HG03135 (cell line): Measurements from ENCODE around the gene SDK1.
"Not testable (repeated sequence)": the region's sequence is repeated elsewhere in the genome, so short reads cannot be mapped to it uniquely, and the experiment has no call there.

Source experiments
- ATAC-seq: cut with Tn5 transposase; IDR thresholded peaks from one replicate; pipeline ENCODE4 v1.9.1; 2021; ENCODE audit warnings: mild to moderate bottlenecking, moderate library complexity; ENCODE audit not compliant: unreplicated experiment

Gene SDK1

GRCh38 chr7:4225881-4226523 is 925.0 kb downstream of the SDK1 start:
- ATAC-seq: no peak

GRCh38 chr7:4226524-4226882 is 925.5 kb downstream of the SDK1 start:
- no peak for ATAC-seq

- no peak for ATAC-seq
Measured at GRCh38 chr7:4227105-4228010, 926.3 kb downstream of the SDK1 start.

- no peak for ATAC-seq
Measured at GRCh38 chr7:4230352-4230751, 929.3 kb downstream of the SDK1 start.

GRCh38 chr7:4233146-4233545 is 932.1 kb downstream of the SDK1 start:
- no peak for ATAC-seq

GRCh38 chr7:4233621-4234497 is 932.8 kb downstream of the SDK1 start:
- no peak for ATAC-seq

GRCh38 chr7:4234498-4234855 is 933.4 kb downstream of the SDK1 start:
- no peak for ATAC-seq

GRCh38 chr7:4234886-4235285 is 933.8 kb downstream of the SDK1 start:
- no peak for ATAC-seq

- no peak for ATAC-seq
Measured at GRCh38 chr7:4235596-4235995, 934.5 kb downstream of the SDK1 start.

GRCh38 chr7:4236389-4236788 is 935.3 kb downstream of the SDK1 start:
- ATAC-seq: no peak

- not testable (repeated sequence) for ATAC-seq
Measured at GRCh38 chr7:4236873-4237272, 935.8 kb downstream of the SDK1 start.

- no peak for ATAC-seq
Measured at GRCh38 chr7:4237296-4238235, 936.5 kb downstream of the SDK1 start.

- no peak for ATAC-seq
Measured at GRCh38 chr7:4238861-4239260, 937.8 kb downstream of the SDK1 start.

- no peak for ATAC-seq
Measured at GRCh38 chr7:4240042-4240441, 939.0 kb downstream of the SDK1 start.

- no peak for ATAC-seq
Measured at GRCh38 chr7:4240520-4241303, 939.7 kb downstream of the SDK1 start.

GRCh38 chr7:4241304-4241612 is 940.2 kb downstream of the SDK1 start:
- ATAC-seq: no peak

- no peak for ATAC-seq
Measured at GRCh38 chr7:4241791-4242190, 940.7 kb downstream of the SDK1 start.

GRCh38 chr7:4242706-4243105 is 941.7 kb downstream of the SDK1 start:
- ATAC-seq: no peak

GRCh38 chr7:4244041-4244440 is 943.0 kb downstream of the SDK1 start:
- no peak for ATAC-seq

- no peak for ATAC-seq
Measured at GRCh38 chr7:4244635-4245034, 943.6 kb downstream of the SDK1 start.
